SH-SY5Y (cell line): Measurements from ENCODE around the gene PROSER3.

Source experiments
- GATA2 ChIP-seq: IDR thresholded peaks from 2 replicates; pipeline ENCODE4 v1.6.1; 2011; ENCODE audit warnings: mild to moderate bottlenecking, low read depth, low read length
- GATA3 ChIP-seq: IDR thresholded peaks from 2 replicates; pipeline ENCODE4 v1.6.1; 2011; ENCODE audit warnings: low read depth, mild to moderate bottlenecking, low read length, moderate library complexity

DNA sequence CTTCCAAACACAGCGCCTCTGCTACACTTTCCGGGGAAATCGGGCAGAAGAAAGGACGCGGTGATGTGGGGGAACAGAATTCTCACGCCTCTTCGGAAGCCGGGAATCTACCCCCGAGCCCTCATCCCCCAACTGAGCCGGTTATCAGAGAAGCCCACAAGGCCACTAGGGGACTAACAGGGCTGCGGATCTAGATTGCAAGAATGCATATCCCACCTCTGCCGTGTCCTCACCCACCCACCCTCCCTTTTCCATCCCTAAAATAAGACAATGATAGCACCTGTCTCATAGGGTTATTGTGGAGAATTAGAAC is 16.8 kb upstream of the PROSER3 start:
- TF ChIP-seq GATA2: no peak
- TF ChIP-seq GATA3: no peak
